ENCODE data around the gene LHFPL5. TPM values are rescaled to one million over a fixed set of nuclear protein-coding genes. Genes with fewer than 3 reads are reported as not detected.

Gene LHFPL5
- total RNA-seq, 4 donors from 2014 or later = not detected

DNA sequence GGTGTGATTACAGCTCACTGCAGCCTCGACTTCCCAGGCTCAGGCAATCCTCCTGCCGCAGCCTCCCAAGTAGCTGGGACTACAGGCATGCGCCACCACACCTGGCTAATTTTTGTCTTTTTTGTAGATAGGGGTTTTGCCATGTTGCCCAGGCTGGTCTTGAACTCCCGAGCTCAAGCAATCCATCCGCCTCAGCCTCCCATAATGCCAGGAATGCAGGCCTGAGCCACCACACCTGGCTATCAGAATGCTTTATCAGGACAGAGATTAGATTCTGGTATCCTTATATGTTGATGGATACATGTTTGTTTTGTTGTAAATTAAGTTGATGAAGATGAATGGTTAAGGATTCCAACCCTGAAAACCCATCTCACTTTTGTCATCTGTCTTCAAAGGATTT is 24.2 kb downstream of the LHFPL5 start:
- no peak for DNase-seq
- no peaks in the 10 kb centered on the region for H3K9me3 ChIP-seq
- intact Hi-C loops (cut with DNase I) = no loop called here
- no peaks in the 10 kb centered on the region for H3K27me3 ChIP-seq
- H3K36me3 ChIP-seq = no peaks in the 10 kb centered on the region
- H3K27ac ChIP-seq = no peak overlapping the region
- H3K4me3 ChIP-seq (replicated peaks in 1 of 3) = no peak overlapping the region
- no peaks in the 10 kb centered on the region for H3K4me1 ChIP-seq
- 90 to 91% methylated on average over 5 of the region's 5 CpGs for WGBS, 2 donors
- TF ChIP-seq POLR2A (IDR thresholded peaks at IDR 0.05) = no peak
- TF ChIP-seq, protein P1, sequence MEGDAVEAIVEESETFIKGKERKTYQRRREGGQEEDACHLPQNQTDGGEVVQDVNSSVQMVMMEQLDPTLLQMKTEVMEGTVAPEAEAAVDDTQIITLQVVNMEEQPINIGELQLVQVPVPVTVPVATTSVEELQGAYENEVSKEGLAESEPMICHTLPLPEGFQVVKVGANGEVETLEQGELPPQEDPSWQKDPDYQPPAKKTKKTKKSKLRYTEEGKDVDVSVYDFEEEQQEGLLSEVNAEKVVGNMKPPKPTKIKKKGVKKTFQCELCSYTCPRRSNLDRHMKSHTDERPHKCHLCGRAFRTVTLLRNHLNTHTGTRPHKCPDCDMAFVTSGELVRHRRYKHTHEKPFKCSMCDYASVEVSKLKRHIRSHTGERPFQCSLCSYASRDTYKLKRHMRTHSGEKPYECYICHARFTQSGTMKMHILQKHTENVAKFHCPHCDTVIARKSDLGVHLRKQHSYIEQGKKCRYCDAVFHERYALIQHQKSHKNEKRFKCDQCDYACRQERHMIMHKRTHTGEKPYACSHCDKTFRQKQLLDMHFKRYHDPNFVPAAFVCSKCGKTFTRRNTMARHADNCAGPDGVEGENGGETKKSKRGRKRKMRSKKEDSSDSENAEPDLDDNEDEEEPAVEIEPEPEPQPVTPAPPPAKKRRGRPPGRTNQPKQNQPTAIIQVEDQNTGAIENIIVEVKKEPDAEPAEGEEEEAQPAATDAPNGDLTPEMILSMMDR (IDR thresholded peaks at IDR 0.05) = no peak

DNA sequence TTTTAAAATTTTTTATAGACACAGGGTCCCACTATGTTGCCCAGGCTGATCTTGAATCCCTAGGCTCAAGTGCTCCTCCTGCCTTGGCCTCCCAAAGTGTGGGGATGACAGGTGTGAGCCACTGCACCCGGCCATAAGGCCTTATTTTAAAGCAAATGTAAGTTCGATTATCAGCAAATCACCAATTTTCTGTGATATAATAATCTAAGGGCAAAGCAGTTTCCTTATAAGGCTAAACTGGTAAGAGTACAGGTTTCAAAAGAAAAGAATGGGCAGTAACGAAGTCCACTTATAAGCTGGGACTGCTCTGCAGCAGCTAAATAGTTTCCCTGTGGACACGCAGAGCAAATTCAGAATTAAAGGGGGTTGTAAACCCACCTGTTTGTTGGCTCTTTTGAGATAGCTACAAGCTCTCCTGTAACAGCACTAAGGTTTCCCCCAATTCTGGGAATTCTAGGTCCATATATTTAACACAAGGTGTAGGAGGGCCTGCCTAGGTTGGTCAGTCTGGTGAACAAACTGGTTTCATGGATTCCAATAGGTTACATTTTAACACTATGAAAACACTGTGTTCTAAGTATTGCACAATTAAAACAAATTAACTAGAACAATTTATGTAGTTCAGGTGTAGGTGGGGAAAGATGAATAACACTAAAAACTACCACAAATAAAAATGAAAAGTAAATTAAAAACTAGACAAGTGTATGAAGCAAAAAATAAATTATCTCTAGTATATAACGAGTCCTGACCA is 26.3 kb downstream of the LHFPL5 start:
- peaks cover 0 to 6% of the 10 kb centered on the region in 2 donors for H3K36me3 ChIP-seq
- TF ChIP-seq, protein P1 (IDR thresholded peaks at IDR 0.05) = no peak
- TF ChIP-seq POLR2A (IDR thresholded peaks at IDR 0.05) = no peak
- H3K4me3 ChIP-seq (replicated peaks in 1 of 3) = no peak overlapping the region
- no peak overlapping the region for H3K27ac ChIP-seq
- 91 to 94% methylated on average over 5 of the region's 5 CpGs for WGBS, 2 donors
- H3K9me3 ChIP-seq = no peaks in the 10 kb centered on the region
- no peaks in the 10 kb centered on the region for H3K27me3 ChIP-seq
- DNase-seq = no peak
- intact Hi-C loops (cut with DNase I) = no loop called here
- no peaks in the 10 kb centered on the region for H3K4me1 ChIP-seq

GRCh38 chr6:35833536-35833935 is 28.4 kb downstream of the LHFPL5 start:
- H3K4me3 ChIP-seq (replicated peaks in 1 of 3) = no peak overlapping the region
- WGBS, 2 donors = 94 to 95% methylated on average over 7 of the region's 7 CpGs
- no peak for DNase-seq
- TF ChIP-seq POLR2A (IDR thresholded peaks at IDR 0.05) = no peak
- TF ChIP-seq, protein P1 (IDR thresholded peaks at IDR 0.05) = no peak
- H3K4me1 ChIP-seq = no peaks in the 10 kb centered on the region
- H3K27me3 ChIP-seq = no peaks in the 10 kb centered on the region
- no peak overlapping the region for H3K27ac ChIP-seq
- intact Hi-C loops (cut with DNase I) = no loop called here
- no peaks in the 10 kb centered on the region for H3K9me3 ChIP-seq
- H3K36me3 ChIP-seq = peaks cover 0 to 6% of the 10 kb centered on the region in 2 donors

- 67 to 92% methylated on average over 1 of the region's 1 CpG for WGBS, 2 donors
- H3K36me3 ChIP-seq = peaks cover 0 to 13% of the 10 kb centered on the region in 2 donors
- no peak overlapping the region for H3K27ac ChIP-seq
- no peak for DNase-seq
- no peaks in the 10 kb centered on the region for H3K9me3 ChIP-seq
- H3K27me3 ChIP-seq = no peaks in the 10 kb centered on the region
- TF ChIP-seq, protein P1 (IDR thresholded peaks at IDR 0.05) = no peak
- no peak for TF ChIP-seq POLR2A (IDR thresholded peaks at IDR 0.05)
- intact Hi-C loops (cut with DNase I) = no loop called here
- H3K4me3 ChIP-seq (replicated peaks in 1 of 3) = no peak overlapping the region
- no peaks in the 10 kb centered on the region for H3K4me1 ChIP-seq
These were observed 33.9 kb downstream of the LHFPL5 start for GRCh38 chr6:35839019-35839418.

GRCh38 chr6:35842381-35842780 is 37.2 kb downstream of the LHFPL5 start:
- Histone ChIP-seq H3K27ac (no peak overlapping the region), H3K4me1 (no peaks in the 10 kb centered on the region), H3K36me3 (peaks cover 0 to 7% of the 10 kb centered on the region in 2 donors), H3K4me3 (replicated peaks in 1 of 3) (no peak overlapping the region), H3K27me3 (no peaks in the 10 kb centered on the region), H3K9me3 (no peaks in the 10 kb centered on the region)
- TF ChIP-seq POLR2A (IDR thresholded peaks at IDR 0.05) = no peak
- TF ChIP-seq, protein P1 (IDR thresholded peaks at IDR 0.05) = no peak
- WGBS, 2 donors = 90 to 91% methylated on average over 3 of the region's 3 CpGs
- intact Hi-C loops (cut with DNase I) = no loop called here
- DNase-seq = no peak

Measured in thyroid gland (tissue), 4 donors.